NCI-H345 treated with DMSO at 0.1 percent for 48 hours (cell line): ENCODE measurements around the gene UGT3A2.
A peak's percentile ranks its signal among the peaks of the same experiment; 100 is the strongest.
"Not testable (repeated sequence)": the region's sequence is repeated elsewhere in the genome, so short reads cannot be mapped to it uniquely, and the experiment has no call there.

Source experiments
- DNase-seq: peaks from one replicate; lab custom pipeline; 2025; ENCODE audit not compliant: unreplicated experiment; lab: John Stamatoyannopoulos, UW

Gene UGT3A2

DNA sequence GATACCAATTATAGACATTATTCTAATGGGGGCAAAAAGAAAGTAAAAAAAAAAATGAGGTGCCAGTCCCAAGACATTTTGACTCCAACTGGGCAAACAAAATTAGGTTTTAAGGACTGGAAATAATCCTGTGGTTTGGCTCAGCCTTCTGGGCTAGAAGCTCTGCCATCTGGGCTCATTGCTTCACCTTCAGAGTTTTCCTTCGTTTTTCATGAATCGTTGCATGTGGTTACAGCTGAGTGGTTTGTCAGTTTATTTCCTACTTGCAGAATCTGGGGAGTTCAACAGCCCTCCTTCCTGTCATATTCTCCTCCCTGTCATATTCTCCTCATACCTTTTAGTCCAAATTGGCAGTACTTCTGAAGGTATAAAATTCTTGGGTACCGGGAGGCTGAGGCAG, 12.0 kb downstream of the UGT3A2 start:
- DNase-seq: no peak

GRCh38 chr5:36052538-36052937, 14.1 kb downstream of the UGT3A2 start:
- no peak for DNase-seq

- DNase-seq: no peak
Measured at GRCh38 chr5:36049949-36050348, 16.7 kb downstream of the UGT3A2 start.

DNA sequence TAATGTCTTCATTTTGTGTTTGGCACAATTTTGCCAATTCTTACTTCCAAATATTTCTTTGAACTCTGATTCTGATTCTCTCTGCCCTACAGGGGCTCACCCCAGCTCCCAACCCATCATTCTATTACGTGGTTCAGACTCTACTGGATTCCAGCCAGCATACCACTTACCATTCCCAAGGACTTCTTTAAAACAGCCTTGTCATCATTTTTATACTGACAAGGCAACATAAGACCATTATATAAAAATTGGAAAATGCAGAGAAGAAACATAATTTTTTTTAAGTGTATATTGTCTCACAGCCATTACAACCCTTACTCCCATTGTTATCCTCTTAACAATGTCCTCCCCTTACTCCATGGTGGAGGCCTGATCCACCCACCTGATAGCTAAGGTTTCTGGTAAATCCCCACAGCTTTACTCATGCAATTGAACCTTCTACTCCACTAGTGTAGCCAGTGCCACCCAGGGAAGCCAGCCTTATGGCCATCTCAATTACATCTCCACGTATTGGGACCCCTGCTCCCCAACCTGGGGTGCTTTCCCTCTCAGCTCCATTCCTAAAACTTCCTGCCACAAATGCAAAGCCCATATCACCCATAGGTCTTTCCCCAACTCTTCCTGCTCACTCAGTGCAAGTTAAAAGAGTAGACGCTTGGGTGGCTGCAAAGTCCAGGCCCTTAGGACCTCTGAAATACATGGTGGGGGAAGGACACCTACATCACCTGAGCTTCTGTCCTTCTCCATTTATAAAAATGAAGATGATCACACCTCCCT, 19.1 kb downstream of the UGT3A2 start:
- DNase-seq: no peak

DNA sequence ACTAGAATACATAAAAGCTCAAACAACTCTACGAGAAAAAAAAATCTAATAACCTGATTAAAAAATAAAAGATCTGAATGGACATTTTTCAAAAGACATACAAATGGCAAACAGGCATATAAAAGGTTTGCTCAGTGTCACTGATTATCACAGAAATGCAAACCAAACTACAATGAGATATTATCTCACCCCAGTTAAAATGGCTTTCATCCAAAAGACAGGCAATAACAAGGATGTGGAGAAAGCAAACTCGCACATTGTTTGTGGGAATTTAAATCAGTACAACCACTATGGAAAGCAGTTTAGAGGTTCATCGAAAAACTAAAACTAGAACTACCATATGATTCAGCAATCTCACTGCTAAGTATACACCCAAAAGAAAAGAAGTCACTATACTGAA, 20.8 kb downstream of the UGT3A2 start:
- no peak for DNase-seq

DNA sequence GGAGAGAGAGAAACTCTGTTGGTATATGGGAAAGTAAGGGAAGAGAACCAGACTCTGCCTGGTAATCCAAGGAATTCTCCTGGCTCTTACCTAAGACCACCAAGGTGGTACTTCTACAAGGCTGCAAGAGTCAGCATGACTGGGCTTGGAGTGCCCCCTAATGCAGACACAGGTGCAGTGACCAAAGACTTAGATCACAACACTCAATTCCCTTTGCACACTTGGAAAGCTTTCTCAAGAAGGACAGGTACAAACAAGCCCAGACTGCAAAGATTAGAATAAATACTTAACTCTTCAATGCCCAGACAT, 25.2 kb downstream of the UGT3A2 start:
- no peak for DNase-seq

DNA sequence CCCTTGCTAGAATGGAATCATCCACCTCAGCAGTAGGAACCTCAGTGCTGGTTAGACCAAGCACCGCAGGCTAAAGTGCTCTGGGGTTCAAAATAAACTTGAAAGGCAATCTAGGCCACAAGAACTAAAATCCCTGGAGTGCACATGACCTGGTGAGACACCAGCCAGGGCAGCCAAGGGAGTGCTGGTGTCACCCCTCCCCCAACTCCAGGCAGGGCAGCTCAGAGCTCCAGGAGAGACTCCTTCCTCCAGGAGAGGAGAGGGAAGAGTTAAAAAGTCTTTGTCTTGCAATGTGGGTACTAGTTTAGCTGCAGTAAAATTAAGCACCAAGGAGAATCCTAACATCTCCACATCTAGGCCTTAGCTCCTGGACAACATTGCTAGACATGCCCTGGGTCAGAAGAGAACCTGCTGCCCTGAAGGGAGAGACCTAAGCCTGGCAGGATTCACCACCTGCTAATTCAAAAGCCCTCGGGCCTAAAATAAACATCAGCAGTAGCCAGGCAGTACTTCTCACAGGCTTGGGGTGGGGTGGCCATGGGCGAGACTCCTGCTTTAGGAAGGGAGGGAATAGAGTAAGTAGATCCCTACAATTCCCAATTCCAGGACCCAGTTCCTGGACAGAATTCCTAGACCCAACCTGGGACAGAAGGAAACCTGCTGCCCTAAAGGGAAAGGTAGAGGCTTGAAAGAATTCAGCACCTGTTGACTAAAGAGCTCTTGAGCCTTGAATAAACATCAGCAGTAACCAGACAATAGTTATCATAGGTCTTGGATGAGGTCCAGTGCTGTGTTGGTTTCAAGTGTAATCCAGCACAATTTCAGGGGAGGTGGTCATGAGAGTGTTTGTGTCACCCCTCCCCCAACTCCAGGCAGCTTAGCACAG, 25.8 kb downstream of the UGT3A2 start:
- peak; percentile 84 for DNase-seq

DNA sequence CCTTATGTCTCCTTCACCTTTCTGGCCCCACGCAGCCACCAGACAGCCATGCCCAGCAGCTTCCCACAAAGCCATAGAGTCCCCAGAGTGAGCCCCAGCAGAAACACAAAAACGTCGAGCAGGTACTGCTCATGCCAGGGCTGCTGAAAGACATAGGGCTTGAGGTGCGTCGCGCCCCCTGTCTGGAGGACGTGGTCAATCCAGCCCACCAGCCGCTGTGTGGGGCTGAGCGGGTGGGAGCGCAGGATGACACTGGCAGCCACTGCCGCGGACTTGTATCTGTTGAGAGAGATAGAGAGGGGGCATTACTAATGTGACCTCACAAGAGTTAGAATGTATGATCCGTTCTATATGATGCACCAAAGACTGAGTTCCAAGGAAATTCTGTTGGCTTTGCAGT, 31.0 kb downstream of the UGT3A2 start:
- no peak for DNase-seq

- not testable (repeated sequence) for DNase-seq
Measured at GRCh38 chr5:36034536-36035134, 32.0 kb downstream of the UGT3A2 start.

DNA sequence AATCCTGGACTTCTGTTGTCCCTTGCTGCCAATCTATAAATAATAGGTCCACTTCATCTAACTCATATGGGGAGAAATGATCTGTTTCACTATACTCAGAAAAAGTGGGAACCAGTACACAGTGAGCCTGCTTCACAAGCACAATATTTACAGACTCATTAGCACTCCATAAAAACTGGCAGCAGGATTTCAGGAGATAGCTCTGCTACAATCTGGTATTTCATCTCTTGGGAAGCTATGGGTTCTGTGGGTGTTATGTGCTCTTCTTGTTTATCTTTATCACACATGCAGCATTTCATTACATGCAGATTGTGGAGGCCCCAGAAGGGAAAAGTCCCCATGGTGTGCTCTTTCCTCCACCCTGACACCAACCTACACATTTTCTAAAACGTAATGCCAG, 33.2 kb downstream of the UGT3A2 start:
- no peak for DNase-seq

- no peak for DNase-seq
Measured at GRCh38 chr5:36033047-36033446, 33.6 kb downstream of the UGT3A2 start.

DNA sequence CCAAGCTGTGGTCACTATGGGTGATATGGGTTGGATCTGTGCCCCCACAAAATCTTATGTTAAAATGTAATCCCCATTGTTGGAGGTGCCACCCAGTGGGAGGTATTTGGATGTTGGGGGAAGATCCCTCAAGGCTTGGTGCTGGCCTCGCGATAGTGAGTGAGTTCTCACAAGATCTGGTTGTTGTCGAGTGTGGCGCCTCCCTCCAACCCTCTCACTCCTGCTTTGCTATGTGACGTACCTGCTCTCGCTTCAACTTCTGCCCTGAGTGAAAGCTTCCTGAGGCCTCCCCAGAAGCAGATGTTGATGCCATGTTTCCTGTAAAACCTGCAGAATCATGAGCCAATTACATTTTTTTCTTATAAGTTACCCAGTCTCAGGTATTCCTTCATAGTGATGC, 35.5 kb downstream of the UGT3A2 start:
- no peak for DNase-seq

GRCh38 chr5:36029914-36030313, 36.8 kb downstream of the UGT3A2 start:
- no peak for DNase-seq

- DNase-seq: no peak
Measured at GRCh38 chr5:36028816-36029465, 37.7 kb downstream of the UGT3A2 start.

DNA sequence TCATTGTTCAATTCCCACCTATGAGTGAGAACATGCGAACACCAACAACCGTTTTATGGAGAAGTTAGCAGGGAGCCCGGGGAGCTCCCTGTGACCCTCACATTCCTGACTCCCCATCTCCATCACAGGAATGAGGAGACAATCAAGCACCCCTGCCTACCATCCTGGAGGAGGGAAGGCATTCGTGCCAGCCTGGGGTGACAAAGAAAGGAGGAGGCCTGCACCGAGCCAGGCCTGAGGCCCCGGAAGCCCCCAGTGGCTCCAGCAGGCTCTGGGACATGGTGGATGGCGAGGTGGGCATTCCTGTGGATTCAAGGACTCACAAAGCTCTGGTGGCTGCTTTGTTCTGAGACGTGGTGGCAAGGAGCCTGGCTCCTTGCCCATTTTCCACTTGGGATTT, 39.0 kb downstream of the UGT3A2 start:
- no peak for DNase-seq

DNA sequence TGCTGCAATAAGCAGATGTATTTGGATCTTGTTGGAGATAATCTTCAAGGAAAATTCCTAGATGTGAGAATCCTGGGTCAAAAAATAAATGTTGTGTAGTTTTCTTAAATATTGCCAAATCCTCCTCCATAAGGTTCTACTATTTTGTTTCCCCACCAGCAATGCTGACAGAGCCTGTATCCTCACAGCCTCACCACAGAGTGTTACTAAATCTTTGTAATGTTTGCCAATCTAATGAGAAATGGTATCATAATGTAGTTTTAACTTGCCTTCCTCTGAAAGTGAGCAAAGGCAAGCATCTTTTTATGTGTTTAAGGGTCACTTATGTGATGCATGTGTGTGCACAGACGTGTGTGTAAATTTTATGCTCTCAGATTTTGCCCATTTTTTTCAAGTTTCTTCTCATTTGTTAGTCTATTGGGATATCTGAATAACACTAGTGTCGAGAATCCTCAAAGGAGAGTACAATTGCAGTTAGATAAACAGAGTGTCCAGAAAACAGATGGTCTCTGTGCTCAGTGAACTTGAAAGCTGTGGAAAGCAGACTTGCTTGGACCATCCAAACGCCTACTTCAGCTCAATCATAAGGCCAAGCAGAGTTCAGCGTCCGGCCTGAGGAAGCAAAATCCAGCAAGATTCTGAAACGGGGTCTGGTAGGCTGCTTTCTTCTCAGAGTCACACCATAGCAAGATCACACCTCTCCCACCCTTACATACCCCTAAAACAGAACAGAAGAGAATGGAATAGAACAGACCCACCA, 39.8 kb downstream of the UGT3A2 start:
- no peak for DNase-seq

DNA sequence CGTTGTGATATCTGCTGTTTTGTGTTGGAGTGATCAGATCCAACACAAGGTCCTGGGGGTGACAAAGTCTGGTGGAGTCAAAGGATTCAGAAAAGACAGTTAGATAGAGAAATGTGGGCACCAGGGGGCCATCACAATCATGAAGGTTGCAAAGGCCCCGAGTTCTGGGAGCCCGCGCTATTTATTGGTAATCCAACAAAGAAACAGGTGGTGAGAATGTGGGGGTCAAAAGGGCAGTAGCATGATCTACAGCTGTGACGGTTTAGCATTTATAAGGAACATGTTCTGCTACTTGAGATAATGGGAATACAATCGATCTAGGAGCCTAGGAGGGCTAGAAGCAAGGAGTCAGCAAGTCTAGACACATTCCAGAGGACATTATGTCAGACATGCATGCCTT, 44.4 kb downstream of the UGT3A2 start:
- DNase-seq: not testable (repeated sequence)

DNA sequence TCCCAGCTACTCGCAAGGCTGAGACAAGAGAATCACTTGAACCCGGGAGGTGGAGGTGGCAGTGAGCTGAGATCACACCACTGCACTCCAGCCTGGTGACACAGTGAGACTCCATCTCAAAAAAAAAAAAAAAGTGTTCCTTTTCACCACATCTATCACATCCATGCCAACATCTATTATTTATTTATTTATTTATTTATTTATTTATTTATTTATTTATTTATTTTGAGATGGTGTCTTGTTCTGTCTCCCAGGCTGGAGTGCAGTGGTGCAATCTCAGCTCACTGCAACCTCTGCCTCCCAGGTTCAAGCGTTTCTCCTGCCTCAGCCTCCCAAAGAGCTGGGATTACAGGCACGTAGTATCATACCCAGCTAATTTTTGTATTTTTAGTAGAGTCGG, 47.1 kb downstream of the UGT3A2 start:
- DNase-seq: not testable (repeated sequence)

GRCh38 chr5:36017622-36018021, 49.1 kb downstream of the UGT3A2 start:
- DNase-seq: no peak

DNA sequence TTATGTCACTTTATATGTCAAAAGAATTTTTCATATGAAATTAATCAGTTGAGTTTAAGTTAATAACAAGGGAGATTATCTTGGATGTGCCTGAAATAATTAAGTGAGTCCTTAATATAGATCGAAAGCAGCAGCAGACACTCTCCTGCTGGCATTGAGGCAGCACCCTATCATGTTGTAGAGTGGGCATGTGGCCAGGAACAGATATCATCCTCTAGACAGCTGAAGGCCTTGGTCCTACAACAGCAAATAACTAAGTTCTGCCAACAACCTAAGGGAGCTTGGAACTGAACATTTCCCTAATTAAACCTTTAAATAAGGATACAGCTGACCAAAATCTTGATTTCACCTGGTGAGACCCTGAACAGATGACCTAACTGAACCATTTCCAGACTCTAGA, 49.7 kb downstream of the UGT3A2 start:
- DNase-seq: no peak

GRCh38 chr5:36013182-36013581, 53.5 kb downstream of the UGT3A2 start:
- DNase-seq: no peak
